Chondrocyte (in vitro differentiated cells): ENCODE data around the gene SUSD2. TPM values are rescaled to one million over a fixed set of nuclear protein-coding genes. Genes with fewer than 3 reads are reported as not detected.

Experiments
- DNase-seq: peaks from one replicate; pipeline ENCODE4 v3.0.0; 2021; ENCODE audit warnings: mixed read lengths, low spot score
- H3K27ac Mint-ChIP-seq: one replicate; pipeline ENCODE4 v1.8.0; 2021; ENCODE audit warnings: mild to moderate bottlenecking, moderate library complexity, mixed read lengths; ENCODE audit not compliant: unreplicated experiment
- H3K27me3 Mint-ChIP-seq: 2 replicates; pipeline ENCODE4 v1.8.0; 2021; ENCODE audit warnings: low read depth, mixed read lengths
- H3K36me3 Mint-ChIP-seq: 2 replicates; pipeline ENCODE4 v1.8.0; 2021; ENCODE audit warnings: low read depth, mixed read lengths
- H3K4me1 Mint-ChIP-seq: 2 replicates; pipeline ENCODE4 v1.8.0; 2021; ENCODE audit warnings: low read depth, mild to moderate bottlenecking, mixed read lengths
- H3K4me3 Mint-ChIP-seq: one replicate; pipeline ENCODE4 v1.8.0; 2021; ENCODE audit warnings: mild to moderate bottlenecking, moderate library complexity, mixed read lengths; ENCODE audit not compliant: unreplicated experiment
- H3K9me3 Mint-ChIP-seq: 2 replicates; pipeline ENCODE4 v1.8.0; 2021; ENCODE audit warnings: low read depth, mixed read lengths
- total RNA-seq: library from RNA; stranded (reverse); gene quantifications from 3 replicates; pipeline ENCODE4 v1.2.1, GENCODE V29; 2021
- TF ChIP-seq, protein P1 (sequence below): fragments of 200-600 bp; sonication (generic); IDR thresholded peaks from 2 replicates; pipeline ENCODE4 v1.5.0; 2021; ENCODE audit warnings: antibody characterized with exemption, mild to moderate bottlenecking, moderate library complexity

The SUSD2 gene
- total RNA-seq, 1 donor from 2014 or later = 0.65 TPM

DNA sequence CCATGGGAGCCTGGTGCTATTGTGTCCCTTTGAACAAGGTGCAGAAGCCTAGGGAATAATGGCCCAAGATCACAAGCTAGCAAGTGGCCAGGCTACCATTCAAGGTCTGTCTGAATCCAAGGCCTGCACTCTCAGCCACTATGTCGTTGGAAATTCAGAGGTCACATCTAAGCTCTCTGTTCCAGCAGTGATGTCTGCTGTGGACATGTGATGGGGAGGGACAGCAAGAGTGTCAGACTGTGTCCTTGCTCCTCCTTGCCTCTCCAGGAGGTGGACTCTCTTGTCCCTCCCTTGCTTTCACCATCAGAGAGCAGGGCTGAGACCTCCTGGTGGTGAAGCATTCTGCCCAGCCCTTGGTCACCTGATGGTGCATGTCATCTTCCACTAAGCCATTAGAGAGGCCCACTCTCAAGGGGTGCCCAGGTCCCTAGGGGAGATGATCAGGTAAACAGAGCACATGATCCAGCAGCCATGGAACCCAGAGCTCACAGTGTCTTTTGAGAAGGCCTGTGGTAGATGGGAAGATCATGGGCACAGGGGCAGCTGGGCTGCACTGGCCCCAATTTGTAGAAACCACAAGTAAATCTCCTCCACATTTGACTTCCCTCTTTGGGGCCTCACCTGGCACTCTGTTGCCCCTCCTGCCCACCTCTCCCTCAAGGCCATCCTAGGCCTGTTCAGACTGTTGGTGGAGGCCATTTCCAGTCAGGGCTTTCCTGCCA, 37.1 kb upstream of the SUSD2 start:
- no peak for DNase-seq
- Mint-ChIP-seq H3K27me3 (no peaks in the 10 kb centered on the region), H3K4me1 (peaks cover 34% of the 10 kb centered on the region), H3K4me3 (no peak overlapping the region), H3K9me3 (no peaks in the 10 kb centered on the region), H3K27ac (no peak overlapping the region), H3K36me3 (peaks cover 2% of the 10 kb centered on the region)
- TF ChIP-seq, protein P1, sequence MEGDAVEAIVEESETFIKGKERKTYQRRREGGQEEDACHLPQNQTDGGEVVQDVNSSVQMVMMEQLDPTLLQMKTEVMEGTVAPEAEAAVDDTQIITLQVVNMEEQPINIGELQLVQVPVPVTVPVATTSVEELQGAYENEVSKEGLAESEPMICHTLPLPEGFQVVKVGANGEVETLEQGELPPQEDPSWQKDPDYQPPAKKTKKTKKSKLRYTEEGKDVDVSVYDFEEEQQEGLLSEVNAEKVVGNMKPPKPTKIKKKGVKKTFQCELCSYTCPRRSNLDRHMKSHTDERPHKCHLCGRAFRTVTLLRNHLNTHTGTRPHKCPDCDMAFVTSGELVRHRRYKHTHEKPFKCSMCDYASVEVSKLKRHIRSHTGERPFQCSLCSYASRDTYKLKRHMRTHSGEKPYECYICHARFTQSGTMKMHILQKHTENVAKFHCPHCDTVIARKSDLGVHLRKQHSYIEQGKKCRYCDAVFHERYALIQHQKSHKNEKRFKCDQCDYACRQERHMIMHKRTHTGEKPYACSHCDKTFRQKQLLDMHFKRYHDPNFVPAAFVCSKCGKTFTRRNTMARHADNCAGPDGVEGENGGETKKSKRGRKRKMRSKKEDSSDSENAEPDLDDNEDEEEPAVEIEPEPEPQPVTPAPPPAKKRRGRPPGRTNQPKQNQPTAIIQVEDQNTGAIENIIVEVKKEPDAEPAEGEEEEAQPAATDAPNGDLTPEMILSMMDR = no peak

DNA sequence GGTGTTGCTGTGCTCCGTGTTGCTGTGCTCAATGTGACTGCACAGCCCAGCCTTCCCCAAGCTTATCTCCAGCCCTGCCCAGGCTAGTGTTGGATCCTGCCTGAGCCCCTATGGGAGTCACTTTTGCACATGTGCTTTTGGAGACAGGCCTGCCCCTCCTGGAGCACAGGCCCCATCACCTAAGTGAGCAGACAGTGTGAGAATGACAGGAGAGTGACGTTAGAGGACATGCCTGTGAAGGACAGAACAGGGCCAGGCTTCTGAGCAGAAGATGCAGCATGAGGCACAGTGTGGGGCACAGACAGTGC, 36.6 kb upstream of the SUSD2 start:
- Mint-ChIP-seq H3K27me3 (no peaks in the 10 kb centered on the region), H3K9me3 (no peaks in the 10 kb centered on the region), H3K4me3 (no peak overlapping the region), H3K27ac (peak overlapping the region; percentile 4), H3K4me1 (peaks cover 39% of the 10 kb centered on the region), H3K36me3 (peaks cover under 1% of the 10 kb centered on the region)
- no peak for DNase-seq
- TF ChIP-seq, protein P1 = no peak

DNA sequence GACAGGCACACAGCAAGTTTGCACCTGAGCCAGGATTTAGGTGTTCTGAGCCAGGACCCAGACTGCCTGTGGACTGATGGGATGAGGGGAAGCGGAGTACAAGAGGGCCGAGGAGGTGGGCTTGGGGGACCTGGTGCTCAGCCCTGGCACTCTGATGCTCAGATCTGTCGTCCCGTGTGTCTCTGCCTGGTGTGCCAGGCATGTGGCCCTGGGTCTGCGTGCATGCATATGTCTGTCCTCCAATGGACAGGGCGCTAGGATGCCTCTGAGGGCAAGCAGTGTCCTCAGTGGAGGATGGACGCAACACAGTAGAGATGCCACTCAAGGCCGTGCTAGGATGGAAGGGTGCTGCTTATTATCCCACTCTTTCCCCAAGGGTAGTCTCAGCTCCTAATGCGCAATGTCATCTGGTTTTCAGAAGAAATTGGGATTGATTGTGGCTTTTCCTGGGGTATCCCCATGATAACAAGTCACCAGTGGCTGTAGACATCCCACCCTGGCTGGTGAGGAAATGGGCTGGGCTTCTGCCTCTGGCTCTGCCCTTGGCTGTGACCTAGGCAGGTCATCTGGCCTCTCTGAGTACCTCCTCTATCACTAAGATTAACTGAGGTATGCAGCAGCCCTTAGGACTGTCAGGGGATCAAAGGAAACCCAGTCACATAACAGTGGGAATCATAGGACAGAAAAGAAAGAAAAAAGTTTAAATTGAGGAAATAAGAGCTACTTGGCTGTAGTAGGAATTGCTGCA, 35.7 kb upstream of the SUSD2 start:
- H3K9me3 Mint-ChIP-seq = no peaks in the 10 kb centered on the region
- no peak overlapping the region for H3K4me3 Mint-ChIP-seq
- no peaks in the 10 kb centered on the region for H3K36me3 Mint-ChIP-seq
- H3K27ac Mint-ChIP-seq = peak overlapping the region; percentile 93
- DNase-seq = no peak
- H3K27me3 Mint-ChIP-seq = no peaks in the 10 kb centered on the region
- TF ChIP-seq, protein P1 = no peak
- H3K4me1 Mint-ChIP-seq = peaks cover 40% of the 10 kb centered on the region

DNA sequence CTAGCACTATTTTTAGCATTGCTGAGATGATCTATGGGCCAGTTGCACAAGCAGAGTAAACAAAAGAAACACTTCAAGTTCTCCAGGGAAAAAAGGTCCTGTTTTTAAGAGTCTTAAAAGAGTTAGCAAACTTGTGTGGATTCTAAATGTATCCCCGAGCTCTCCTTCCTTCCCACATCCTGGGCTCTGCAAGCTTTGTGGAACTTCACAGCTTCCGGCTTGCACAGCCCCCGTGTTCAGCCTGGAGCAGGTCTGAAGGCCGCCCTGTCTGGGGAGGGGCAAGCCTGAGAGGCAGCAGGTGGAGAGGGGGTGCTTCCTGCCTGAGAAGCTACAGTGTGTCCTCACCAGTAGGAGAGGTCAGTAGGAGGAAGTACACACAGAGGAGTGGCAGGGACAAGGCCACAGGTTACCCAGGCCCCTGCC, 35.1 kb upstream of the SUSD2 start:
- H3K4me1 Mint-ChIP-seq = peaks cover 40% of the 10 kb centered on the region
- H3K27ac Mint-ChIP-seq = peak overlapping the region; percentile 93
- TF ChIP-seq, protein P1 = no peak
- no peak for DNase-seq
- no peaks in the 10 kb centered on the region for H3K9me3 Mint-ChIP-seq
- no peak overlapping the region for H3K4me3 Mint-ChIP-seq
- H3K27me3 Mint-ChIP-seq = no peaks in the 10 kb centered on the region
- no peaks in the 10 kb centered on the region for H3K36me3 Mint-ChIP-seq

DNA sequence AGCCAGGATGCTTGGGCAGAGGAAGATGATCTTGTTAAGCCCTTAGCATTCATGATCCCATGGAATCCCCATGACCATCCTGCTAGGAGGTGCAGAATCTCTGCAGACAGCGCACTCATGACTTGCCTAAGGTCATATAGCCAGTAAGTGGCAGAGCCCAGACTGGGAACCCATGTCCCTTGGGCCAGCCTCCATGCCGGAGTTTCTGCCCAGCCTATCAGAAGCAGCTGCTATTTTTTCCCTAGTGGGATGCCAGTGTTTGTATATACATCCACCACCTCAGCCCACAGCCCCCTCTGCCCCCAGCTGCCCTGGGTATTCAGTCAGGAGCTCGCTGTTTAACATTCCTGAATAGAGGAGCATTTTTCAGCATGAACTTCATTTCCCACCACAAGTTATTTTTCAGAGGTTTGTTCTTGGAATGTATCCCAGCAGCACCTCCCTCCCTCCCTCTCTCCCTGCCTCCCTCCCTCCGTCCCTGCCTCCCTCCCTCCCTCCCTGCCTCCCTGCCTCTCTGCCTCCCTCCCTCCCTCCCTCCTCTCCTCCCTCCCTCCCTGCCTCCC, 34.4 kb upstream of the SUSD2 start:
- no peak for DNase-seq
- H3K9me3 Mint-ChIP-seq = no peaks in the 10 kb centered on the region
- H3K4me1 Mint-ChIP-seq = peaks cover 40% of the 10 kb centered on the region
- TF ChIP-seq, protein P1 = no peak
- H3K27ac Mint-ChIP-seq = peak overlapping the region; percentile 84
- H3K4me3 Mint-ChIP-seq = no peak overlapping the region
- H3K36me3 Mint-ChIP-seq = no peaks in the 10 kb centered on the region
- H3K27me3 Mint-ChIP-seq = no peaks in the 10 kb centered on the region
